Measurements from ENCODE around the gene THBD. TPM values are rescaled to one million over a fixed set of nuclear protein-coding genes. Genes with fewer than 3 reads are reported as not detected.
"Not testable (repeated sequence)": the region's sequence is repeated elsewhere in the genome, so short reads cannot be mapped to it uniquely, and the experiment has no call there.

THBD gene
- total and polyA plus RNA-seq, 9 of the 15 experiments (the other 6 are each of a cell fraction or from before 2014, with no cell fraction given), result 0.07 to 0.49 (median 0.33) TPM

DNA sequence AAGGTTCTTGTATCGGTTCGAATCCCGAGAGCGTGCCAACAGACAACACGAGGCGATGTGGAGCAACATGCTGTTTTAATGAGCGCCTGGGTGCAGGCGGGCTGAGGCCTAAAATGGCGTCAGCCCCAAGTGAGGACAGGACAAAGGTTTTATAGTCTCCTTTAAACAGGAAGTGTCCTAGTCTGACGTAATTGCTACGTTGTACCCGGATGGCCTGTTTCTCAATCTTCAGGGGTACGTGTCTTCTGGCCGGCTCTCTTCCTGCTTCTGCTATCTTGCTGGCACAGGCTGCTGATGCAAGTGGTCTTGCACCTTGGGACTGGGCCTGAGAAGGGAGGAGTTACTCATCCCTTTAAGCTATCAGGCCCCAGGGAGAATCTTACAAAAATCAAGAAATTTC lies 24.0 kb downstream of the THBD start (continued):
- TF ChIP-seq, protein P1, sequence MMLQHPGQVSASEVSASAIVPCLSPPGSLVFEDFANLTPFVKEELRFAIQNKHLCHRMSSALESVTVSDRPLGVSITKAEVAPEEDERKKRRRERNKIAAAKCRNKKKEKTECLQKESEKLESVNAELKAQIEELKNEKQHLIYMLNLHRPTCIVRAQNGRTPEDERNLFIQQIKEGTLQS (IDR thresholded peaks at IDR 0.05), result peak; percentile 82
- TF ChIP-seq, protein P1 (CRISPR knock-in tag; conservative IDR thresholded peaks at IDR 0.05), result not testable (repeated sequence)
- peak; percentile 48 for TF ChIP-seq TEAD4 (IDR thresholded peaks at IDR 0.05; ENCODE audit: low read length)
- TF ChIP-seq TEAD4 (CRISPR knock-in tag; IDR thresholded peaks at IDR 0.05; ENCODE audit: borderline replicate concordance); NR2C2 (CRISPR knock-in tag; IDR thresholded peaks at IDR 0.05): not testable (repeated sequence)
- peak; percentile 68 to 80 for TF ChIP-seq TRIM24 (IDR thresholded peaks at IDR 0.05)
- TF ChIP-seq, protein P2, sequence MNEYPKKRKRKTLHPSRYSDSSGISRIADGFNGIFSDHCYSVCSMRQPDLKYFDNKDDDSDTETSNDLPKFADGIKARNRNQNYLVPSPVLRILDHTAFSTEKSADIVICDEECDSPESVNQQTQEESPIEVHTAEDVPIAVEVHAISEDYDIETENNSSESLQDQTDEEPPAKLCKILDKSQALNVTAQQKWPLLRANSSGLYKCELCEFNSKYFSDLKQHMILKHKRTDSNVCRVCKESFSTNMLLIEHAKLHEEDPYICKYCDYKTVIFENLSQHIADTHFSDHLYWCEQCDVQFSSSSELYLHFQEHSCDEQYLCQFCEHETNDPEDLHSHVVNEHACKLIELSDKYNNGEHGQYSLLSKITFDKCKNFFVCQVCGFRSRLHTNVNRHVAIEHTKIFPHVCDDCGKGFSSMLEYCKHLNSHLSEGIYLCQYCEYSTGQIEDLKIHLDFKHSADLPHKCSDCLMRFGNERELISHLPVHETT (CRISPR knock-in tag; conservative IDR thresholded peaks at IDR 0.05 in 1 of 2, IDR thresholded peaks at IDR 0.05 in 1 of 2), result 0 out of 4 replicates have a peak, but pooled peaks of 1 of the 2 experiments have one; percentile 40
- TF ChIP-seq, protein P3, sequence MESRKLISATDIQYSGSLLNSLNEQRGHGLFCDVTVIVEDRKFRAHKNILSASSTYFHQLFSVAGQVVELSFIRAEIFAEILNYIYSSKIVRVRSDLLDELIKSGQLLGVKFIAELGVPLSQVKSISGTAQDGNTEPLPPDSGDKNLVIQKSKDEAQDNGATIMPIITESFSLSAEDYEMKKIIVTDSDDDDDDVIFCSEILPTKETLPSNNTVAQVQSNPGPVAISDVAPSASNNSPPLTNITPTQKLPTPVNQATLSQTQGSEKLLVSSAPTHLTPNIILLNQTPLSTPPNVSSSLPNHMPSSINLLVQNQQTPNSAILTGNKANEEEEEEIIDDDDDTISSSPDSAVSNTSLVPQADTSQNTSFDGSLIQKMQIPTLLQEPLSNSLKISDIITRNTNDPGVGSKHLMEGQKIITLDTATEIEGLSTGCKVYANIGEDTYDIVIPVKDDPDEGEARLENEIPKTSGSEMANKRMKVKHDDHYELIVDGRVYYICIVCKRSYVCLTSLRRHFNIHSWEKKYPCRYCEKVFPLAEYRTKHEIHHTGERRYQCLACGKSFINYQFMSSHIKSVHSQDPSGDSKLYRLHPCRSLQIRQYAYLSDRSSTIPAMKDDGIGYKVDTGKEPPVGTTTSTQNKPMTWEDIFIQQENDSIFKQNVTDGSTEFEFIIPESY (CRISPR knock-in tag; IDR thresholded peaks at IDR 0.05), result peak; percentile 93
- TF ChIP-seq SPI1 (IDR thresholded peaks at IDR 0.05; ENCODE audit: borderline replicate concordance, low read depth, low read length), result 0 out of 2 replicates have a peak, but pooled peaks have one; percentile 17
- peak; percentile 75; the same call in 1 of the 2 replicates for TF ChIP-seq ATF7 (IDR thresholded peaks at IDR 0.05)
- peak; percentile 29; the same call in 1 of the 2 replicates for TF ChIP-seq JUND (IDR thresholded peaks at IDR 0.05; ENCODE audit: borderline replicate concordance, low read depth, low read length)
- TF ChIP-seq JUND (tag; IDR thresholded peaks at IDR 0.05; ENCODE audit: borderline replicate concordance, low read depth, low read length), result peak; percentile 25; the same call in 1 of the 3 replicates
- peak; percentile 61 for TF ChIP-seq CBFA2T3 (IDR thresholded peaks at IDR 0.05)
- TF ChIP-seq ZKSCAN8 (CRISPR knock-in tag; IDR thresholded peaks at IDR 0.05), result peak; percentile 48; the same call in 1 of the 2 replicates
- TF ChIP-seq NR2C2 (tag; IDR thresholded peaks at IDR 0.05), result 0 out of 2 replicates have a peak, but pooled peaks have one; percentile 33
- TF ChIP-seq CXXC5 (CRISPR knock-in tag; IDR thresholded peaks at IDR 0.05), result peak; percentile 54; the same call in 1 of the 2 replicates
- peak; percentile 76 for TF ChIP-seq TCF3 (CRISPR knock-in tag; IDR thresholded peaks at IDR 0.05)
- peak; percentile 61; the same call in 1 of the 2 replicates for TF ChIP-seq TAL1 (IDR thresholded peaks at IDR 0.05)
- peak; percentile 48 for TF ChIP-seq FOSL1 (tag; conservative IDR thresholded peaks at IDR 0.05)
- TF ChIP-seq GABPA (tag; conservative IDR thresholded peaks at IDR 0.05; ENCODE audit: low read depth), result peak; percentile 69
- TF ChIP-seq ZNF766 (CRISPR knock-in tag; conservative IDR thresholded peaks at IDR 0.05), result 0 out of 2 replicates have a peak, but pooled peaks have one; percentile 35
- TF ChIP-seq, protein P4, sequence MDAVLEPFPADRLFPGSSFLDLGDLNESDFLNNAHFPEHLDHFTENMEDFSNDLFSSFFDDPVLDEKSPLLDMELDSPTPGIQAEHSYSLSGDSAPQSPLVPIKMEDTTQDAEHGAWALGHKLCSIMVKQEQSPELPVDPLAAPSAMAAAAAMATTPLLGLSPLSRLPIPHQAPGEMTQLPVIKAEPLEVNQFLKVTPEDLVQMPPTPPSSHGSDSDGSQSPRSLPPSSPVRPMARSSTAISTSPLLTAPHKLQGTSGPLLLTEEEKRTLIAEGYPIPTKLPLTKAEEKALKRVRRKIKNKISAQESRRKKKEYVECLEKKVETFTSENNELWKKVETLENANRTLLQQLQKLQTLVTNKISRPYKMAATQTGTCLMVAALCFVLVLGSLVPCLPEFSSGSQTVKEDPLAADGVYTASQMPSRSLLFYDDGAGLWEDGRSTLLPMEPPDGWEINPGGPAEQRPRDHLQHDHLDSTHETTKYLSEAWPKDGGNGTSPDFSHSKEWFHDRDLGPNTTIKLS (IDR thresholded peaks at IDR 0.05; ENCODE audit: borderline replicate concordance, low read depth), result peak; percentile 42; the same call in 1 of the 2 replicates
- TF ChIP-seq EP300 (IDR thresholded peaks at IDR 0.05; ENCODE audit: low read length), result peak; percentile 32; the same call in 1 of the 2 replicates
